Muscle layer of colon (tissue), 2 donors: ENCODE measurements around the gene ZNF296.

Source experiments
- H3K27ac ChIP-seq: one replicate; pipeline ENCODE4 v1.7.0; 2013; ENCODE audit warnings: low read depth, mild to moderate bottlenecking, low read length, moderate library complexity
- H3K27me3 ChIP-seq, 2 donors: one replicate each; pipeline ENCODE4 v1.7.0; 2013; ENCODE audit warnings: low read length in 2 of 2, mild to moderate bottlenecking in 2 of 2; ENCODE audit not compliant: insufficient read depth in 2 of 2, control insufficient read depth in 1 of 2
- H3K36me3 ChIP-seq: one replicate; pipeline ENCODE4 v1.7.0; 2013; ENCODE audit warnings: mild to moderate bottlenecking, low read length; ENCODE audit not compliant: insufficient read depth
- H3K4me1 ChIP-seq: one replicate; pipeline ENCODE4 v1.7.0; 2013; ENCODE audit warnings: mild to moderate bottlenecking, low read length; ENCODE audit not compliant: insufficient read depth
- H3K4me3 ChIP-seq, 2 donors: one replicate each; pipeline ENCODE4 v1.7.0; 2013; ENCODE audit warnings: low read length in 2 of 2, low read depth in 1 of 2, mild to moderate bottlenecking in 1 of 2, moderate library complexity in 1 of 2
- H3K9ac ChIP-seq: one replicate; pipeline ENCODE4 v1.7.0; 2013; ENCODE audit warnings: low read length
- H3K9me3 ChIP-seq: one replicate; pipeline ENCODE4 v1.7.0; 2013; ENCODE audit warnings: mild to moderate bottlenecking, low read length
- donor health status: abdominal sarcoma.
- donor health status: Adenocarcinoma of cecum.

Gene ZNF296

DNA sequence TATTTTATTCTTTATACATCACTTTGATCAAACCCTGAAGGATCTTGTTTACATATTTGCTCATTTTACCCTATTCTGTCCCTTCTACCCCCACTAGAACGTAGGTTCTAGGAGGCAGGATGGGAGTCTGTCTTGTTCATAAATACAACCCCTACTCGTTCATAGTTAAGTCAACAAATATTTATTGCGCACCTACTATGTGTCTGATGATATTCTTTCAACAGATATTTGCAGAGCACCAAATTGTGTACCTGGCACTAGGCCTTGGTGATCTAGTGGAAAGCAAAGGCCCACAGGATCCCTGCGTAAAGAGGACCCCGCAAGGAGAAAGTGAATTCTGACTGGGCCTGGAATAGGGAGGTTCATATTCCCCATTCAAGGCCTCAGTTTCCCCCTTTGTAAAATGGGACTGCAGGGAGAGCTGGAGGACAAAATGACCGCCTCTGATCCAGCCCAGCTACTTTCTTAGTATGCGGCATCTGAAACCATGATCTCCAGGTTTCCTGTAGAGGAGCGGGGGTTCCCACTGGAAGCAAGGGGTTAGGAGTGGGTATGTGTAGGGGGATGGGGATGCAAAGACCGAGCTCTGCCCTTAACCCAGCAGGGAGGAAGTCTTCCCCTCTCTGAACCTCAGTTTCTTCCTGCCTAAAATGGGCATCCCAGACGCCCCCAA, 2.2 kb upstream of the ZNF296 start:
- Histone ChIP-seq H3K4me3 (peak overlapping the region; percentile 73 to 97), H3K36me3 (peaks cover 8% of the 10 kb centered on the region), H3K27me3 (peaks cover 0 to 4% of the 10 kb centered on the region in 2 donors), H3K9me3 (no peaks in the 10 kb centered on the region), H3K4me1 (peaks cover 20% of the 10 kb centered on the region), H3K9ac (no peak overlapping the region), H3K27ac (no peak overlapping the region)

DNA sequence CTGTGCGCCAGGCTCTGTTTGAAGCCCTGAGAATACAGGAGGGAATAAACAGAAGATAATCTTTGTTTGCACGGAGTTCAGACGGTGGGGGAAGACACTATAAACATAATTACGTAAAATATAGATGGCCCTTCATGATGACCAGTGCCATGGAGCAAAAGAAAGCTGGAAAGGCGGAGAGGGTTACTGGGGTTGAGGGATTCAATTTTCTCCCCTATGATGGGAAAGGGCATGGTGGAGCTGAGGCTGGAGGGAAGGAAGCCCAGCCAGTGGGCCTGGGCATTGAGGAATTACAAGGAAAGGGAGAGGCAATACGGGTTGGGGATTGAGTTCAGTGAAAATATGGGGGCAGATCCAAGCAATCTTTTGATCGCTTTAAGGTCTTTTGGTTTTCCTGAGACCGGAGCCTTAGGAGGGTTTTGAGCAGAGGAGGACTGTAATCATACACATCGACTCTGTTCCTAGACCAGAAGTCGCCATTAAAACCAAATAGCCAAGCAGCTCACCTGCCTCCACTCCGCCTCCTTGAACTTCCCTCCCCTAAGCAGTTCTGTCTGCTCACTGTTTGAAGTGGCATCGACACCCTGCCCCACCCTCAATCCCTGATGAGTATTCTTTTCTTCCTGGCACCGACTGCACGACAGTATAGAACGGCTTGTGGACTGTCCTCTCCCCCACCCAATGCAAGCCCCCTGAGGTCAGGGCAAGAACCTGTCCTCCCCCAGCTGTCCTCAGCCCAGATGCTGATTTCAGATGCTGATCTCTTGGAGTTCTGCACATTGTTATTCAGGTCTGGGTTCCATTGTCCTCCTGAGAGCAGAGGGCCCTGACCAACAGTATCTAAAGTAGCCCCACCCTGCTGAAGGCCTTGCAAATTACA, 813 bp upstream of the ZNF296 start:
- Histone ChIP-seq H3K36me3 (peaks cover 5% of the 10 kb centered on the region), H3K27ac (no peak overlapping the region), H3K4me3 (peak overlapping the region in 1 of 2 donors; percentile 38), H3K9me3 (no peaks in the 10 kb centered on the region), H3K27me3 (peaks cover 0 to 4% of the 10 kb centered on the region in 2 donors), H3K4me1 (peaks cover 20% of the 10 kb centered on the region), H3K9ac (no peak overlapping the region)

DNA sequence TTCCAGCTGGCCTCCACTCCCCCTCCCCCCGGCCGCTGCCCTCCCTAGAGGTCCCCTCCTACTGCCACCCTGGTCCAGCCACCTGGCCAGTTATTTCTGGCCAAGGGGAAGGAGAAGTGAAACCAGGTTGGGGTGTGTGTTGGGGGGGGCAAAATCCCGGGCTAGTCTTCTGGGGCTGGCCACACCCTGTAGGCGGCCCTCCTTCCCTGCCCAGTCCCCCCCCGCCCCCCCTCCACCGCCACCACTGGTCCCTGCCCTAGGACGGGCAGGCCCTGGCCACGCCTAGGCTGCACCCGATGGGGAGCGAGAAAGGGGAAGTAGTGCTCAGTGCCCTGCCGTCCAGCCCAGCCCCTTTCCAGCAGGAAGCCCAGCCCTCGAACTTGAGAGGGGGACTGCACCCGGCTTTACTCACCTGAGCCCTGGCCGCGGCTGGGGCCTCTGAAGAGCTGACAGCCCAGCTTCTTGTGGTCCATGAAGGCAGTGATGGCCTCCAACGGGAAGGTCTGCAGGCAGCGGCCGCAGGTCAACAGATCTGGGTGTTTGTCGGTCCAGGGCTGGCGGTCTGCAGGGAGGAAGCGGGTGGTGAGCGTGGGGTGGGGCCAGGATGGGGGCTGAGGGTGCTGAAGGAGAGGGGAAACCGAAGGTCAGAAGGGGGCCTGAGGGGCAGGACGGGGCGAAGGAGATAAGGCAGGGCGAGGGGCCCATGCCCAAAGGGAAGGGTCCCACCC, 813 bp downstream of the ZNF296 start:
- peak overlapping the region; percentile 34 to 38 for H3K4me3 ChIP-seq
- H3K4me1 ChIP-seq: peaks cover 15% of the 10 kb centered on the region
- H3K9me3 ChIP-seq: no peaks in the 10 kb centered on the region
- no peak overlapping the region for H3K27ac ChIP-seq
- H3K27me3 ChIP-seq: peaks cover 0 to 4% of the 10 kb centered on the region in 2 donors
- H3K36me3 ChIP-seq: peaks cover 5% of the 10 kb centered on the region
- no peak overlapping the region for H3K9ac ChIP-seq

DNA sequence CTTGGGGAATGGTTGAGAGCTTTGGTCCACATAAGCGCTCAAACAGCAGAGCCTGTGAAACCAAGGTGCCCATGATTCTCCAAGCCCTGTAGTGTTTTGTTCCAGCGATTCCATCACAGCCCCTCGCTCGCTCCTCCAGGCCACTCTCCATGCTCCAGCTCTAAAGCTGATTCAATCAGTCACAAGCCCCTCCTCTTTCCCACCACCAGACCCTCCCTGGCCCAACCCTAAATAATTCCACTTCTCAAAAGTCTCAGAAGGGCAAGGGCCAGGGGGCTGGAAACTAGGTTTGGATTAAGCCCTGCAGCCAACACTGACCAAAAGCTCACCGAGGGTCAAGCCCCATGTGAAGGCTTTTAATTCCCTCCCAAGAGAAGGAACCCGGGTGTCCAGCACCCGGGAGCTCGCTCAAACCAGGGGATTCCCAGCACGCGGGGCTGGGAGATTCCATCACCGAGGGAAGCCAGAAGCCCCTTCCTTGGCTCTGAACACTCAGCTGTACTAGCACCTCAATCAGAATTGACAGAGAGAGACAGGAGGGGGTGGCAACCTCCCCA, 1.5 kb downstream of the ZNF296 start:
- Histone ChIP-seq H3K9ac (no peak overlapping the region), H3K36me3 (peaks cover 11% of the 10 kb centered on the region), H3K27me3 (peaks cover 0 to 4% of the 10 kb centered on the region in 2 donors), H3K4me3 (no peak overlapping the region), H3K4me1 (peaks cover 9% of the 10 kb centered on the region), H3K27ac (no peak overlapping the region), H3K9me3 (no peaks in the 10 kb centered on the region)

DNA sequence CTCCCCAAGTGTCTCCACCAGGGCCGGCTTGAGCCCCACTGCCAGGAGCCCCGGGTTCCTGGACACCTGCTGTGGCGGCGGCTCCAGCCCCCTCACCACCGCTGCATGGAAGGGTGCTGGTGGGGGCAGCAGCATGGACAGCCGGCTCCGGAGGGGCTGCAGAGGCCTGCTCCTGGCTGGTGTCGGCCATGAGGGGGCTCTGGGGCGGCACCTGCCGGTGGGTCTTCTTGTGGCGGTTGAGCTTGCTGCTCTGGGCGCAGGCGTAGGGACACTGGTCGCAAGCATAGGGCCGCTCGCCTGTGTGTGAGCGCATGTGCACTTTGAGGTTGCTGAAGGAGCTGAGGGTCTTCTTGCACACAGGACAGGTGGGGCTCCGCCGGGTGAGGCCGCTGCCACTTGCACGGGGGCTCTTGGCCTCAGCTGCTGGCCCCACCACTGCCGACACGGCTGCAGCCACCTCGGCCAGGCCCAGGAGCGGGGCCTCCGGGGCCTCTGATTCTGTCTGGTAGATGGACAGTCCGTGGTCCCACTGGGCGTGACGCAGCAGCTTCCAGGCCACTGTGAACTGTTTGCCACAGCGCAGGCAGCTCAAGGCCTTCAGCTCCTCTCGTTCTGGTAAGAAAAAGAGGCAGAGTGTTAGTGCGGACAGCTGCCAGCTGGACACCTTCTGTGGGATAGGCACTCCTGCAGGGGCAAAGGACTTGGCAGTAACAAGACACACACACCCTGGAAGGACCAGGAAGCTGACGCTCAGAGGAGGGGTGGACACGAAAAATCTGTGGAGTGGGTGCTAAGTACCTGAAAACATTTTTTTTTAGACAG, 4.1 kb downstream of the ZNF296 start:
- no peak overlapping the region for H3K27ac ChIP-seq
- no peak overlapping the region for H3K4me3 ChIP-seq
- H3K36me3 ChIP-seq: peaks cover 32% of the 10 kb centered on the region
- no peak overlapping the region for H3K9ac ChIP-seq
- H3K27me3 ChIP-seq: peaks cover 0 to 4% of the 10 kb centered on the region in 2 donors
- no peaks in the 10 kb centered on the region for H3K4me1 ChIP-seq
- no peaks in the 10 kb centered on the region for H3K9me3 ChIP-seq

DNA sequence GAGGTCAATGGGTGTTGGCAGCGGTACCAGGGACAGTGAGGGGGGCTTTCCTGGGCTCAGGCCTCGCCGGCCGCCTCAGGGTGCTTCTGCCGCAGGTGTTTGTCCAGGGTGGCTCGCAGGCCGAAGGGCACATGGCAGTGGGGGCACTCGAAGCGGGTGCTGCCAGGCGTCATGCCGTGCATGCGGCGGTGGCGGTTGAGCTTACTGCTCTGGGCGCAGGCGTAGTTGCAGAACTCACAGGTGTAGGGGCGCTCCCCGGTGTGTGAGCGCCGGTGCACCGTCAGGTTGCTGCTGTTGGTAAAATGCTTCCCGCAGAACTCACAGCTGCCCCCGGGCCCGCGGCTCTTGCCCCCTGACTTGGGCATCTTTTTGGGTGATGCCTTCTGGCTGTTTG, 4.7 kb downstream of the ZNF296 start:
- Histone ChIP-seq H3K4me1 (no peaks in the 10 kb centered on the region), H3K4me3 (no peak overlapping the region), H3K36me3 (peaks cover 37% of the 10 kb centered on the region), H3K27ac (no peak overlapping the region), H3K27me3 (peaks cover 0 to 4% of the 10 kb centered on the region in 2 donors), H3K9me3 (no peaks in the 10 kb centered on the region), H3K9ac (no peak overlapping the region)

DNA sequence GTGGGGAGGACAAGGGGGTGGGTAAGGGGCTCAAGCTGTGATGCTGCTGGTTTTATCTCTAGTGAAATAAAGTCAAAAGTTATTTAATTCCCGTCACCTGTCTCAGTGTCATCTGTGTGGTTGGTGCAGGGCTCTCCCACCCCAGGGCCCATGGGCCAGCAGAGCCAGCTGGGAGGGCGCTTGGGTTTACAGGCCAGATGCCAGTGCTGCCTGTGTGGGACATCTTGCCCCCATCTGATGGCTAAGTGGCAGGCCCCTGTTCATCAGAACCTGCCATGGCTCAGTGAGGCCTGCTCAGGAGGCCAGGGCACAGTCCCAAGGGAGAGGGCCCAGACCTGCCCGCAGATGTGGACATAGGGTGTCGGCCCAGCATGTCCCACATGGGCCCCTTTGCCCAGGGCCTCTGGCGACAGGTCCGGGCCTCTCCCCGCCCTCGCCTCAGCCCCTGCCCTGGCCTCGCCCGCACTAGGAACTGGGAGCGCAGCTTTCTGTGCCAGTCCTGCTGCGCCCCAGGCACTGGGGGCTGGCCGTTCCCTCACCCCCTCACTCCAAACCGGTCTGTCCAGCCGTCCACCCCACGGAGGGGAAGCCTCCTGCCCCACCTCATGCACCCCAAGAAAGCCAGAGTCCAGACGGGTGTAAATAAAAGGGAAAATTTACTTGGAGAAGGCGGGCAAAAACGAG, 5.3 kb downstream of the ZNF296 start:
- H3K27ac ChIP-seq: no peak overlapping the region
- peaks cover 39% of the 10 kb centered on the region for H3K36me3 ChIP-seq
- no peaks in the 10 kb centered on the region for H3K4me1 ChIP-seq

DNA sequence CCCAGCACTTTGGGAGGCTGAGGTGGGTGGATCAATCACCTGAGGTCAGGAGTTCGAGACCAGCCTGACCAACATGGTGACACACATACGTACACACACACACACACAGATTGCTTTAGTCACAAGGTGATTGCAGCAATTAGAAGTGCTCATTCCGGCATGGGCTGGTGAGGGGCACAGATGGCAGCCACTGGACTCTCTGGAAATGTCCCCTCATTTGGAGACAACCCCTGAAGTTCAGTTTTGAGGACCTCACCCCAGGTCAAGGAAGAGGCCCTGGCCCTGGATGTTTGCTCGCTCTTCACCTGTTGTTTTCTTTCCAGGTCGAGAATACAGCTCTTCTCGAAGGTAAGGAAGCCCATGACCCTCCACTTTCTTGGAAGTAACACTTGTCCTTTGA, 6.1 kb downstream of the ZNF296 start:
- Histone ChIP-seq H3K36me3 (peaks cover 43% of the 10 kb centered on the region), H3K27me3 (no peaks in the 10 kb centered on the region), H3K27ac (no peak overlapping the region), H3K9me3 (no peaks in the 10 kb centered on the region), H3K4me3 (no peak overlapping the region), H3K4me1 (no peaks in the 10 kb centered on the region), H3K9ac (no peak overlapping the region)

More for the DNA sequence above, 5.3 kb downstream of the ZNF296 start:
- H3K27me3 ChIP-seq: peaks cover 0 to 2% of the 10 kb centered on the region in 2 donors
- H3K4me3 ChIP-seq: no peak overlapping the region
- no peak overlapping the region for H3K9ac ChIP-seq
- H3K9me3 ChIP-seq: no peaks in the 10 kb centered on the region

DNA sequence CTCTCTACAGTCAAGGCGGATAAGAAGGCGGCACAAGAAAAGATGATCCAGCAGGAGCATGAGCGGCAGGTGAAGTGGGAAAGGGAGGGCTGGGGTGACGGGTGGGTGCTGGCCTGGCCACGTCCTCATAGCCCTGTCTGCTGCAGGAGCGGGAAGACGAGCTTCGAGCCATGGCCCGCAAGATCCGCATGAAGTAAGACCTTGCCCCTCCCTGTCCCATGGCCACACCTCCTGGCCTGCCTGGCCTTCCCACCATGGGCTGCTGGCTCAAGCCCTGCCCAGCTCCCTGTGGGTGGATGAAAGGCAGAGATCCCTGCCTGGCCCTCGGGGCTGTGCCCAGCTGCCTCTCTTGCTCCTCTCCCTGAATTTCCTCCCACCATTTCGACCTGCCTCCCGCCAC, 7.2 kb downstream of the ZNF296 start:
- Histone ChIP-seq H3K4me1 (no peaks in the 10 kb centered on the region), H3K9me3 (no peaks in the 10 kb centered on the region), H3K36me3 (peaks cover 49% of the 10 kb centered on the region), H3K27ac (no peak overlapping the region), H3K9ac (no peak overlapping the region), H3K27me3 (no peaks in the 10 kb centered on the region), H3K4me3 (no peak overlapping the region)

DNA sequence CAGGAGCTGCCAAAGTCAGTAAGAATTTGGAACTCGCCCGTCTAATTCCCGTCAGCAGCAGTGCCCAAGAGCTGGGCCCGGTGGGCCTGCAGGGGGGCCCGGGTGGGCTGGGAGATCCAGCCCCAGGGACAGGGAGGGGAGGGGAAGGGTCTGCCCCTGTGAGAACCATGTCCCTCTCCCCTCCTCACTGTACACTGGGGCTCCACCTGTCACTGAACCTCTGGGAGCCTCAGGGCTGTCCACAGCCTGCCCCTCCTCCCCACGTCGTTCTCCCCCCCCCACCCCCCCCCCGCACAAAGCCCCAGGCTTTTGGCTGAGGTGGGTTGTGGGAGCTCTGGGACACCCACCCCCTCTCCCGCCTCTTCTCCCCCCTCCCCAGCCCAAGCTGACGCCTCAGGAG, 8.2 kb downstream of the ZNF296 start:
- Histone ChIP-seq H3K36me3 (peaks cover 55% of the 10 kb centered on the region), H3K27ac (no peak overlapping the region), H3K4me3 (no peak overlapping the region), H3K27me3 (no peaks in the 10 kb centered on the region), H3K9me3 (no peaks in the 10 kb centered on the region), H3K9ac (no peak overlapping the region), H3K4me1 (no peaks in the 10 kb centered on the region)
